Peyer's patch (tissue), 4 donors: Measurements from ENCODE around the gene LMOD1.

Source experiments
- POLR2A ChIP-seq, 2 donors: fragments of 450-650 bp; IDR thresholded peaks; one replicate each; pipeline ENCODE4 v1.5.1; 2017; ENCODE audit warnings: antibody characterized with exemption in 2 of 2, mild to moderate bottlenecking in 2 of 2, moderate library complexity in 2 of 2
- TF ChIP-seq, protein P1 (sequence below), 6 experiments: fragments of 450-650 bp in 4 of 6; fragments of 200-600 bp in 2 of 6; sonication (generic) in 1 of 6; IDR thresholded peaks; one replicate each; pipeline ENCODE4 v1.5.1; 2017 to 2019; ENCODE audit warnings: antibody characterized with exemption in 6 of 6, mild to moderate bottlenecking in 3 of 6, moderate library complexity in 1 of 6

DNA sequence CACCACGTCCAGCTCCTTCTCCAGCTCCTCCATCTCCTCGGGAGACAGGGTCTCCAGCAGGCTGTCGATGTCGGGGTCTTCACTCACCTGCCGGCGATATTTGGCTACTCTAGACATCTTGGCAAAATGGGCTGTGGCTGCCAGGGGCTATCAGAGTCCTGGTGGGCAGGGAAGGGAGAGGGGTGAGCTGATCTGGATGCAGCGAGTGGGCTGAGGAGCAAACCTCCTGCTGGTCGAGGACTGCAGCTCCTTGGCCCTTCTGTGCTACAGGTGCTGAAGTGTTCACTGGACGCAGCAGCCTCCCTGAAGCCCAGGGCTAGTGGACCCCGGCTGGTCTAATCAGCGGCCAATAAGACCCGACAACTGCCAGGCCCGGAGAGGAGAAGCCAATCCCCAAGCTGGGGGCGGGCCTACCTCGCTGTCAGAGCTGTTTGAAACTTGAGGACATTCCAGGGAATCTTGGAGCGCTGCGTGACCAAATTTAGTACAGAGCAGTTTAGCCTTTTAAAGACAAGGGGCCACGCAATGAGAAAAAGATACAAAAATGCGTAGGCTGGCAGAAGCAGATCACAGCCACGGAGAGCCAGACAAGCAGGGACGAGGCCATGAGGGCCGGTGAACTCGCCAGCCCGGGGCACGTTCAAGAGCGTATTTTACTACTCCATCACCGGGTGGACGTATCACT is at the start of gene LMOD1:
- TF ChIP-seq, protein P1, sequence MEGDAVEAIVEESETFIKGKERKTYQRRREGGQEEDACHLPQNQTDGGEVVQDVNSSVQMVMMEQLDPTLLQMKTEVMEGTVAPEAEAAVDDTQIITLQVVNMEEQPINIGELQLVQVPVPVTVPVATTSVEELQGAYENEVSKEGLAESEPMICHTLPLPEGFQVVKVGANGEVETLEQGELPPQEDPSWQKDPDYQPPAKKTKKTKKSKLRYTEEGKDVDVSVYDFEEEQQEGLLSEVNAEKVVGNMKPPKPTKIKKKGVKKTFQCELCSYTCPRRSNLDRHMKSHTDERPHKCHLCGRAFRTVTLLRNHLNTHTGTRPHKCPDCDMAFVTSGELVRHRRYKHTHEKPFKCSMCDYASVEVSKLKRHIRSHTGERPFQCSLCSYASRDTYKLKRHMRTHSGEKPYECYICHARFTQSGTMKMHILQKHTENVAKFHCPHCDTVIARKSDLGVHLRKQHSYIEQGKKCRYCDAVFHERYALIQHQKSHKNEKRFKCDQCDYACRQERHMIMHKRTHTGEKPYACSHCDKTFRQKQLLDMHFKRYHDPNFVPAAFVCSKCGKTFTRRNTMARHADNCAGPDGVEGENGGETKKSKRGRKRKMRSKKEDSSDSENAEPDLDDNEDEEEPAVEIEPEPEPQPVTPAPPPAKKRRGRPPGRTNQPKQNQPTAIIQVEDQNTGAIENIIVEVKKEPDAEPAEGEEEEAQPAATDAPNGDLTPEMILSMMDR (IDR thresholded peaks at IDR 0.05), result no peak
- peak; percentile 39 to 43 for TF ChIP-seq POLR2A (IDR thresholded peaks at IDR 0.05)
